Measurements from ENCODE around the gene TRAPPC8.
A peak's percentile ranks its signal among the peaks of the same experiment; 100 is the strongest.
"Not testable (repeated sequence)": the region's sequence is repeated elsewhere in the genome, so short reads cannot be mapped to it uniquely, and the experiment has no call there.

TRAPPC8 gene, protein sequence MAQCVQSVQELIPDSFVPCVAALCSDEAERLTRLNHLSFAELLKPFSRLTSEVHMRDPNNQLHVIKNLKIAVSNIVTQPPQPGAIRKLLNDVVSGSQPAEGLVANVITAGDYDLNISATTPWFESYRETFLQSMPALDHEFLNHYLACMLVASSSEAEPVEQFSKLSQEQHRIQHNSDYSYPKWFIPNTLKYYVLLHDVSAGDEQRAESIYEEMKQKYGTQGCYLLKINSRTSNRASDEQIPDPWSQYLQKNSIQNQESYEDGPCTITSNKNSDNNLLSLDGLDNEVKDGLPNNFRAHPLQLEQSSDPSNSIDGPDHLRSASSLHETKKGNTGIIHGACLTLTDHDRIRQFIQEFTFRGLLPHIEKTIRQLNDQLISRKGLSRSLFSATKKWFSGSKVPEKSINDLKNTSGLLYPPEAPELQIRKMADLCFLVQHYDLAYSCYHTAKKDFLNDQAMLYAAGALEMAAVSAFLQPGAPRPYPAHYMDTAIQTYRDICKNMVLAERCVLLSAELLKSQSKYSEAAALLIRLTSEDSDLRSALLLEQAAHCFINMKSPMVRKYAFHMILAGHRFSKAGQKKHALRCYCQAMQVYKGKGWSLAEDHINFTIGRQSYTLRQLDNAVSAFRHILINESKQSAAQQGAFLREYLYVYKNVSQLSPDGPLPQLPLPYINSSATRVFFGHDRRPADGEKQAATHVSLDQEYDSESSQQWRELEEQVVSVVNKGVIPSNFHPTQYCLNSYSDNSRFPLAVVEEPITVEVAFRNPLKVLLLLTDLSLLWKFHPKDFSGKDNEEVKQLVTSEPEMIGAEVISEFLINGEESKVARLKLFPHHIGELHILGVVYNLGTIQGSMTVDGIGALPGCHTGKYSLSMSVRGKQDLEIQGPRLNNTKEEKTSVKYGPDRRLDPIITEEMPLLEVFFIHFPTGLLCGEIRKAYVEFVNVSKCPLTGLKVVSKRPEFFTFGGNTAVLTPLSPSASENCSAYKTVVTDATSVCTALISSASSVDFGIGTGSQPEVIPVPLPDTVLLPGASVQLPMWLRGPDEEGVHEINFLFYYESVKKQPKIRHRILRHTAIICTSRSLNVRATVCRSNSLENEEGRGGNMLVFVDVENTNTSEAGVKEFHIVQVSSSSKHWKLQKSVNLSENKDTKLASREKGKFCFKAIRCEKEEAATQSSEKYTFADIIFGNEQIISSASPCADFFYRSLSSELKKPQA (N-terminal part only)

DNA sequence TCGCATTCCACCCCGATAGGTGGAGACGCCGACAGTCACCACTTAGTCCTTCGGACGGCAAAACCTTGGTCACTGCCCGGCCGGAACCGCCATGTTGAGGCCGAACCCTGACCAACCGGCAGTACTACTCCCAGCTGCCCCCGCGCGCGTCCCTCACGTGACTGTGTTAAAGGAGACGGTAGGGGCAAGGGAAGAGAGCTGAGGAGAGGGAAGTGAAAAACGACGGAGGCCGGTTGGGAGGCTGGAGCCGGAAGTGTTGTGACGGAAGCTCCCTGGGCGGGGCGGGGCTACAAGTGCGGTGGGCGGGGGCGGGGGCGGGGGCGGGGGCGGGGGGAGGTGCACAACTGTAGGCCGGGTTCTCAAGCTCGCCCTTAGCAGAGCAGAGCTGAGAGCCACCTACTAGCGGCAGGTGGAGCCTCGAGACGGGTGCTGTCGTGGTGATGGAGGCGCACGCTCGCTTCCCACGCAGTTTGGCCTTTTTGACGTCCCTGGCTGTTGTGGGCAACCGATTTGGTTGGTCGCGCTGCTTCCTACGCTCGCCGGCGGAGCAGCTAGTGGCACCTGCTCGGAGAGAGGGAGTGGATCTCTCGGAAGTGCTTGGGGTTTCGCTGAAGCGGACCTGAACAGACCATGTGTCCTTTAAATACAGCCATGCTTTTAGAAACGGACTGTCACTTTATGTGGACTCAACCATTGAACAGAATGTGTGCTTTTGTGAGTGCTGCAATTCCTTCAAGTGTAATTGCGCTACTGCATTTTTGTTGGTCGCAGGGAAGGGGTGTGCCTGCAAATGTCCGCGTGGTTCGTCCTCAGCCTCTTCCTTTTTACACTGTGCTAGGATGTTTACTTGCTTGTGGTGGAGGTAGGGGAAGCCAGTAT lies at the start of gene TRAPPC8:
Gene TRAPPC8, minus strand, starts transcription at position 130 of the 879 bp plus-strand sequence. CDS start 364 bp downstream, outside the sequence.
- peak; percentile 99 for DNase-seq

DNA sequence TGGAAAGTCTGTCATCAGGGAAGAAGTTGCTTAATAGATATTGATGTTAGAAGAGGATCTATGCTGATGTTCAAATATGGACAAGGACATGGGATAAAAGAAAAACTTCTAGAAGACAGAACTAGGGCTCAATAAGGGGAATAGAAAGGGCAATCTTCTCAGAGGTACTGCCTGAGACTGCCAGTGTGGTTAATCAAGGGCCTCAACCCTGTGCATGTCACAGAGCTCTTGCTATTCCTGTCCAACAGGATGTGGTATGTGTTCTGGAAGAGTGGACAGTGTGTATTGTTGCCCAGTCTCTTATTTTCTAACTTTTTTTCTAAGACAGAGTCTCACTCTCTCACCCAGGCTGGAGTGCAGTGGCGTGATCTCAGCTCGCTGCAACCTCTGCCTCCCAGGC lies 47.9 kb upstream of the TRAPPC8 start:
- peak; percentile 9 for DNase-seq

DNA sequence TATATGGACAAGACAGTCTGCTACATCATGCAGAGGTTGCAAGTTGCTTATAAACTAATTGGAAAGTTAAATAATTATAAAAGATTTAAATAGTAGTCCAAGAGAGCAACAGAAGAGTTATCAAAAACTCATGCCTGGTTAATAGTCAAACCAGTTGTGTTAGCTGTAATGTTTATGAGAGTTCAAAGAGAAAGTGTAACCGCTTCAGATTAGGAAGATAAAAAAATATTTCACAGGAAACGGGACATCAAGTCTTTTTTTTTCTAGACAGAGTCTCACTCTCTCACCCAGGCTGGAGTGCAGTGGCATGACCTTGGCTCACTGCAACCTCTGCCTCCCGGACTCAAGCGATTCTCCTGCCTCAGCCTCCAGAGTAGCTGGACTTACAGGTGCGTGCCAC lies 41.0 kb upstream of the TRAPPC8 start:
- no peak for DNase-seq

DNA sequence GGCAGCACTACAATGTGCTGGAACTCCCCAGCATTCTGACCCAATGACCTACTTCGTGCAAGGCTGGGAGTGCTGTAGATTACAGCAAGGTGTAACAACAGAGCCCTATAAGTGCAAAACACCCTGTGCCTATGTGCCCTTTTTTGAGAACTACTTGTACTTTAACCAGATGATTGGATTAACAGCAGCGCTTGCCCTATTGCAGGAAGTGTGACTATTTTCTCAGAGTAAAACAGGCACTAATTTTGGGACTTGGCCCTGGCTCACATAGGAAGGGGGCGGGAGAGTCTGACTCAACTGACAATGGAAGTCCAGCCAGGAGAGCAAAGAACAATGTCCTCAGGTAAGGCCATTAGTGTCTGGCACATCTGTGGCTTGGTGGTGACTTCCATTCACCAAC lies 40.1 kb upstream of the TRAPPC8 start:
- no peak for DNase-seq

DNA sequence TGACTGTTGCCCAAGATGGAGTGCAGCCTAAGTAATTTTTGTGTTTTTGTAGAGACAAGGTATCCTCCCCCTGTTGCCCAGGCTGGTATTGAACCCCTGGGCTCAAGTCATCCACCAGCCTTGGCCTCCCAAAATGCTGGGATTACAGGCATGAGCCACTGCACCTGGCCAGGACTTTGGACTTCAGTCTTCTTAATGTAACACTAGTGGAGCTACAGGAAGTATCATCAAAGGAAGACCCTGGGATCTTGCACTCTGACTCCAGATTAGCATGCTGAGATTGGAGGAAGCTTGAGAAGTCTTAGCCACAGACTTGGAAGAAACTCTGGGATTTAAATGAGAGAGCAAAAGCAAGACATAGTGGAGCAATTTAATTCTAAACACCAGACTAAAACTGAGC lies 37.9 kb upstream of the TRAPPC8 start:
- DNase-seq: no peak

DNA sequence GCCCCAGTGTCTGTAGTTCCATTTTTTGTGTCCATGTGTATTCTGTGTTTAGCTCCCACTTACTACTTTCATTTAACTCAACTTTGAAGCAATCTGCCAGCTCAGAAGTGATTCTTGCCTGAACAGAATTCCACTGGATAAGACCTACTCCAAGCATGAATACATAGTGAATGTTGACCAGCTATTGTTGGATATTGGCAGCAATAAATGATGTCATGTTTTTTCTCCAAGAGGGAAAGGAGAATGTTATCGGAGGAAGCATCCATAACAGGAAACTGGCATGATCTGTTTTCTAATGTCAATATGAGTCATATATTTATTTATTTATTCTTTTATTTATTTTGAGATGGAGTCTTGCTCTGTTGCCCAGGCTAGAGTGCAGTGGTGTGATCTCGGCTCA lies 36.8 kb upstream of the TRAPPC8 start:
- DNase-seq: no peak

DNA sequence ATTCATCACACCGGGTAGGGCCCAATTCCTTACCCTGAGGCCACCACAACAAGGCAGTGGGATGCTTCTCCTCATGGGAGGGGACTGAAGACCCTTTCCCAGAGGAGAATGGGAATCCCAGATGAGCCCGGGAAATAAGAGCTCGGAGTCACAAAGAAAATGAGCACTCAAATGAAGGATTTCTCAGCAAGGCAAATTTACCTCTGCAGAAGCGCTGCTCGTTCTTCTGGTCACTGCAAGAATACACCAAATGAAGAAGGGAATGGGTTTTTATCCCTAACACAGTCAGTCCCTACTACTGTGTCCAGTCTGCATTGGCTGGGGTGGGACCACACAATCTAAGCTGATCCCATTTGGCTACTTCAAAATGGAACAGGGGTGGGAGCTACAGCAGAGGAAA lies 35.7 kb upstream of the TRAPPC8 start:
- peak; percentile 14 for DNase-seq

DNA sequence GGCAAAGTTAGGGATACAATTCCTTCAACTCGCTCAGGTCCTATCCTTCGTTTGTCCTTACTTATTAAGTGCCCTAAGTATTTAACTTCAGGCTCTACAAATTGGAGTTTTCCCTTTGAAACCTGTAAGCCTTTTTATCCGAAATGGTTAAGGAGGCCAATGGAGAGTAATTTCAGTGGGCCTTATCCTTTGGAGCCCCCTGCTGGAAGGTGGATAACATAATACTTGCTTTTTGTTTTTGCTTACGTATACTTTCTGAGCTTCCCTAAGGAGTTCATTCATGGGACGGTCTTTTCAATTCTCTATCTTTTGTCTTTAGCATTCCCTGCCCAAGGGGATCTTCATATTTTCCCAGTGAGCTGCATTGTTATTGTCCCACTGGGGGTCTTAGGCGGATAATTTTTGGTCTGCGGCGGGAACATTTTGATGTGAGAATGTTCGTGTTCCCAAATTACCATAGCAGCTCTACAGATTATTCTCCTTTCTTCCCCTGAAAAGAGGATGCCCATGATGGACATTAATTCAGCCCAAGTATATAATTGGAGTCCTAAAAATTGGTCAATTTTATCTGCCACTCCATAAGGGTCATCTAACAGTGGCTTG lies 34.4 kb upstream of the TRAPPC8 start:
- DNase-seq: peak; percentile 75

DNA sequence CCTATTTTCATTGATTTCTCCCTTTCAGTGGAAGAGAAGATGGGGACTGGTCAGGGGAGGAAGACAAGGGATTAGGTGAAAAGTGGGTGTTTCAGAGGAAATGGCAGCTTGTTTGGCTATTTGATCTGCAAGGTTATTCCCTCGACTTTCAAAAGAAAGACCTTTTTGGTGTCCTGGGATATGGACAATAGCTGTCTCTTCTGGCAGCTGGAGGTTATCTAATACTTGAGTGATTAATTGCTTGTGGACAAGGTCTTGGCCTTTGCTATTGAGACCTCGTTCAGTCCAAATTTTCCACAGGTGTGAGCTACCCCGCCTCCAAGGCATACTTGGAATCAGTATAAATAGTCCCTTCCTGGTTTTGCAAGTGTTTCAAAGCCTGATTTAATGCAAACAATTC lies 33.3 kb upstream of the TRAPPC8 start:
- no peak for DNase-seq

DNA sequence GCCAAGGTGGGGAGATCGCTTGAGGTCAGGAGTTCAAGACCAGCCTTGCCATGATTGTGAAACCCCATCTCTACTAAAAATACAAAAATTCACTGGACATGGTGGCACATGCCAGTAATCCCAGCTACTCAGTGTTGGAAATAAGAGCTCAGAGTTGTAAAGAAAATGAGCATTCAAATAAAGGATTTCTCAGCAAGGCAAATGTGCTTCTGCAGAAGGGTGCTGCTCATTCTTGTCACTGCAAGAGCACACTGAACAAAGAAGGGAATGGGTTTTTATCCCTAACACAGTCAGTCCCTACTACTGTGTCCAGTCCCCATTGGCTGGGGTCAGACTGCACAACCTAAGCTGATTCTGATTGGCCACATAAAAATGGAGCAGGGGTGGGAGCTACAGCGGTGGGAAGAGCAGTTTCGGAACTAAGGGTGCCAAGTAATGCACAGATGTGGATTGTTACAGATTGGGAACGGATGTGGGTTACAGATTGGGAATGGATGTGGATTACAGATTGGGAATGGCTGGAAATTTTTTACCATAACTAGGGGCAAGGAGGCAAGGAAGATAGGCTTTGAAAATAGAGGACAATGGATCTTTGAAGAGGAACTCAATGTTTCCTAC lies 31.1 kb upstream of the TRAPPC8 start:
- peak; percentile 38 for DNase-seq

DNA sequence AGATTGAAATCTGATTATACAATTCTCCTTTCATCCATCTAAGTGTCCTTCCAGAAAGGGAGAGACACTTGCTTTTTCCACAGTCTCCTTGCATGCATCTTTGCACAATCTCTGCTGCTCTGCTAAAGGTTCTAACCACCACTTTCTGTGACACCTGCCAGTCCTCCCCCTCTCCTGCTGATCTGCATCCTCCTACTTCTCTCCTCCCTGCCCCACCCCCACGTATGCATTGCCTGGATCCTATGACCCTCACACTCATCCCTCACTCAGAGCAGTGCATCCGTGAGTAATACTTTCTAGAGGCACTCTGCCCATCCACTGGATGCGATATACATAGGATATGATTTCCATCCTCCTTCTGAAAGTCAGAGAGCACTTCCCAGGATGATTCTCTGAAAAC lies 27.7 kb upstream of the TRAPPC8 start:
- no peak for DNase-seq

DNA sequence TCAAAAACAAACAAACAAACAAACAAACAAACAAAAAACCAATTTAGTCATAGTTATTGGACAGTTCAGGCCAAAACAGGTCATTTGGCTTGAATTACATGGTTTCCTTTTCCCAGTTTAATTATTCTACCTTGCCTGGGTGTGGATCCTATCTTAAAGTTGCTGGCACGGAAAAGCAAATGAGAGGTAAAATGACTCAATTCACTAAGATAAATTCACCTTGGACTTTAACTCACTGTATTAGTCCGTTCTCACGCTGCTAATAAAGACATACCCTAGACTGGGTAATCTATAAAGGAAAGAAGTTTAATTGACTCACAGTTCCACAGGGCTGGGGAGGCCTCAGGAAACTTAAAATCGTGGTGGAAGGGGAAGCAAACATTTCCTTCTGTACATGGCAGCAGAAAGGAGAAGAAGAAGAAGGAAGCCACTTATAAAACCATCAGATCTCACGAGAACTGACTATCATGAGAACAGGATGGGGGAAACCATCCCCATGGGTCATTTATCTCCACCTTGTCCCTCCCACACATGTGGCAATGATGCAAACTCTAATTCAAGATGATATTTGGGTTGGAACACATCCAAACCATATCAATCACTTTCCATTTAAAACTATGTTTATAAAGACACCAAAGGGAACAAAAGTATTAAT lies 22.5 kb upstream of the TRAPPC8 start:
- DNase-seq: peak; percentile 49

DNA sequence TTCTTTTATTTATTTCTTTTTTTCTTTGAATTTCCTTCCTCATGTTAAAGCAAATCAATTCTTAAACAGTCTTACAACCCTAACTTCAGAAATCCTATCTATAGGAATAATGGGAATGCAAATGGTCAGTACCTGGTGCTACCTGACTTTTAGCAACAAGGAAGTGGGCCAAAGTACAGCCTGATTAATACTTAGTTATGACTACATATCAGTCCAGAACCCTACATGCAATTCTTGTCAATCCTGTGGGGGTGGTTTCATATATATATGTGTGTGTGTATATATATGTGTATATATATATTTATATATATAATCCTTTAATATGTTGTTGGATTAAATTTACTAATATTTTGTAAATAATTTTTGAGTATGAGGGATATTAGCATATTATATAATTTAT lies 14.8 kb upstream of the TRAPPC8 start:
- no peak for DNase-seq

DNA sequence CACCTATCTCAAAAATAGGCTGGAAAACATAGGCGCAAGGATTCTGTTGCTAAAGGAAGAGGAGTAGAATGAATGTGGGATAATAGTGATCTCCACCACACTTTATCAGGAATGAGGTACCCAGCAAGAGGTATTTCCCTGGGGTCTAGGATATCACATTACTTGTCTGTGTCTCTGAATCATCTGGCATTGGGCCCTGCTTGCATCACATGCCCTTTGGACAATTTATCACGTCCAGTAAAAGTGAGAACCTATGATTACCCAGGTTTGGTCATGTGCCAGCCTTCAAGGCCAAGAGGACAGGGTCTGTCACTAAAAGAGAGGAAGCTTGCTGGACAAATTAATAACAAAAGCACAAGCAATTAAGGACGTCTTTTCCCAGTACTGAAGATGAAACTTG lies 11.4 kb upstream of the TRAPPC8 start:
- DNase-seq: no peak

DNA sequence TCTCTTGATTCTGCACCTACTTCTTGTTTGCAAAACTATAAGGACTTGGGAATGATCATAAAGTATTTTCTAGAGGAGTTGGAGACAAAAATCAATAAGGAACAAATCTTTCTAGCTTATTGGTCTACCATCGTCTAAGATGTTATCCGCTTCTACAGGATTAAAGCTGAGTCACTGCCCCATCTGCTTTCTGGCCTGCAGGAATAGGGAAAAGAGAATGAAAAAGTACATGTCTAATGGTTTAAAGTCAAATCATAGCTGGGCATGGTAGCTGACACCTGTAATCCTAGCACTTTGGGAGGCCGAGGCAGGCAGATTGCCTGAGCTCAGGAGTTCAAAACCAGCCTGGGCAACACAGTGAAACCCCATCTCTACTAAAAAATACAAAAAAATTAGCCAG lies 10.8 kb upstream of the TRAPPC8 start:
- DNase-seq: not testable (repeated sequence)

DNA sequence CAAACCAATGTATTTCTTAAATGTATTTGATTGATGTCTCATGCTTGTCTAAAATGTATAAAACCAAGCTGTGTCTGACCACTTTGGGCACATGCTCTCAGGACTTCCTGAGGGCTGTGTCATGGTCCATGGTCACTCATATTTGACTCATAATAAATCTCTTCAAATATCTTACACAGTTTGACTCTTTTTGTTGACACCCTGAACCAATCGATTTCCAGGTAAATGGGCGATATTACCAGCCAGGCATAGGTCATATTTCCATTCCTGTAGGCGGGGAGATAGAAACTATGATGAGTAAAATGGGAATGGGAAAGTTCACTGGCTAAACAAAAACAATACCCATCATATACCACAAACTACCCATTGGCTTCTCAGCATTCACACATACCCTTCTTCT lies 9.3 kb upstream of the TRAPPC8 start:
- no peak for DNase-seq

DNA sequence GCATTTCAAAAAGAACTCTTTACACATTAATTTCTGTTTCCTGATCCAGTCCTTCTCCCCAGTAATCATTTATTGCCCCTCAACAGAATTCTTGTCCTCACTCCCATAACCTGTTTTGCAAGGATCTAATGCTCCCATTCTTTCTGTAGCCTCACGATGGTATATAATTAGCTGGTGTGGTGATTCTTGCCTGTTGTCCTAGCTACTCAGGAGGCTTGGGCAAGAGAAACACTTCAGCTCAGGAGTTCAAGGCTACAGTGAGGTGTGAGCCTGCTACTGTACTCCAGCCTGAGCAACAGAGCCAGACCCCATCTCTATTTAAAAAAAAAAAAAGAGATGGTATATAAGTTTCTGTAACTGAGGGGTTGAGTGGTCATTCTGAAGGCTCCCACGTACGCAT lies 7.7 kb upstream of the TRAPPC8 start:
- DNase-seq: no peak

DNA sequence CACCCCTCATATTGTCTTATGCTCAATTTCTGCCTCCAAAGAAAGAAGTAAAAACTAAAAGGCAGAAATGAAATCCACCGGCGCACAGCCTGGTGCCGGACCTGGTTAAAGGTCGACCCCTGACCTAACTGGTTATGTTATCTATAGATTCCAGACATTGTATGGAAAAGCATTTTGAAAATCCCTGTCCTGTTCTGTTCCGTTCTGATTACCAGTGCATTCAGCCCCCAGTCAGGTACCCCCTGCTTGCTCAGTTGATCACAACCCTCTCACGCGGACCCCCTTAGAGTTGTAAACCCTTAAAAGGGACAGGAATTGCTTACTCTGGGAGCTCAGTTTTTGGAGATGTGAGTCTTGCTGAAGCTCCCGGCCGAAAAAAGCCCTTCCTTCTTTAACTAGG lies 5.4 kb upstream of the TRAPPC8 start:
- not testable (repeated sequence) for DNase-seq

DNA sequence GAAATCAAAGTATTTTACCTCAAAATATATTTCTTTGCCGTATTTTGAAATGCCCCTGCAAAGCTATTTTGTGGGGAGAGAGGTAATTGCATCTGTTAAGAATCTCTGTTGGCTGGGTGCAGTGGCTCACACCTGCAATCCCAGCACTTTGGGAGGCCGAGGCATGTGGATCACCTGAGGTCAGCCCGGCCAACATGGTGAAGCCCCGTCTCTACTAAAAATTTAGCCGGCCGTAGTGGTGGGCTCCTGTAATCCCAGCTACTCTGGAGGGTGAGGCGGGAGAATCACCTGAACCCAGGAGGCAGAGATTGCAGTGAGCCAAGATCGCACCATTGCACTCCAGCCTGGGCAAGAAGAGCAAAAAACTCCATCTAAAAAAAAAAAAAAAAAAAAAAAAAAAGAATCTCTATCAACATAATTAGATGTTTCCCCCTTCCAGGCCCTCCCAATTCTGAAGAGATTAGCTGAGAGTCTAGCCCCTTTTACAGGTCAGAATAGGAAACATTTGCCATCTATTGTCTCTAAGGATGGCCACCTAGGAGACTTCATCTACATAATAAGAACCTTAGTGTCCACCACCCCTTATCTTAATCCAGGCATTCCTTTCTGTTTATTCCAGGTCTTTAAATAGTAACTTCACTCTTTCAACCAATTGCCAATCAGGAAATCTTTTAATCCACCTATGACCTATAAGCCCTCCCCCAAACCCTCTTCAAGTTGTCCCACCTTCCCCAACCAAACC lies 3.5 kb upstream of the TRAPPC8 start:
- no peak for DNase-seq

All from hematopoietic multipotent progenitor cell treated with erythropoietin and hydrocortisone succinate and interleukin-3 and kit ligand, for 4 days (in vitro differentiated cells).